CD8-positive, alpha-beta memory T cell (primary cell): Measurements from ENCODE around the gene LYPD6B. TPM values are rescaled to one million over a fixed set of nuclear protein-coding genes. Genes with fewer than 3 reads are reported as not detected.

Source experiments
- CTCF ChIA-PET: fragments of 350-600 bp; sonication (Branson Sonifier 250); formaldehyde crosslinking; loops from one replicate; lab custom pipeline; 2021; ENCODE audit warnings: antibody characterized with exemption; lab: Charles Lee
- POLR2A ChIA-PET: fragments of 350-600 bp; sonication (Branson Sonifier 250); formaldehyde crosslinking; loops from one replicate; lab custom pipeline; 2021; ENCODE audit warnings: antibody characterized with exemption; lab: Charles Lee
- DNase-seq, 5 donors: peaks; one replicate each; pipeline versions ENCODE4 v3.0.0 to v3.0.0-alpha.2; 2020 to 2022; ENCODE audit warnings: mixed read lengths in 1 of 5
- H3K27ac ChIP-seq: one replicate; pipeline ENCODE4 v1.7.0; 2013; ENCODE audit warnings: low read depth, mild to moderate bottlenecking, low read length, moderate library complexity
- H3K27me3 ChIP-seq: 2 replicates; pipeline ENCODE4 v1.7.0; 2013; ENCODE audit warnings: low read length, mild to moderate bottlenecking; ENCODE audit not compliant: insufficient read depth, poor library complexity, severe bottlenecking
- H3K36me3 ChIP-seq: 2 replicates; pipeline ENCODE4 v1.7.0; 2013; ENCODE audit warnings: mild to moderate bottlenecking, low read length, moderate library complexity; ENCODE audit not compliant: insufficient read depth
- H3K4me1 ChIP-seq: 2 replicates; pipeline ENCODE4 v1.7.0; 2013; ENCODE audit warnings: mild to moderate bottlenecking, low read length, moderate library complexity; ENCODE audit not compliant: insufficient read depth
- H3K4me3 ChIP-seq: 2 replicates; pipeline ENCODE4 v1.7.0; 2013; ENCODE audit warnings: mild to moderate bottlenecking, low read length
- H3K9me3 ChIP-seq: 2 replicates; pipeline ENCODE4 v1.7.0; 2013; ENCODE audit warnings: mild to moderate bottlenecking, low read length
- H3K27ac Mint-ChIP-seq, 8 donors: one replicate each; pipeline ENCODE4 v1.8.0; 2020 to 2021; ENCODE audit warnings: mixed read lengths in 8 of 8, mild to moderate bottlenecking in 6 of 8, inconsistent platforms in 3 of 8, moderate library complexity in 3 of 8
- H3K27me3 Mint-ChIP-seq, 2 donors: one replicate each; pipeline ENCODE4 v1.8.0; 2020 to 2021; ENCODE audit warnings: mixed read lengths in 2 of 2, mild to moderate bottlenecking in 1 of 2, moderate library complexity in 1 of 2
- H3K36me3 Mint-ChIP-seq, 3 donors: one replicate each; pipeline ENCODE4 v1.8.0; 2020 to 2021; ENCODE audit warnings: mixed read lengths in 3 of 3, inconsistent platforms in 1 of 3, mild to moderate bottlenecking in 1 of 3
- H3K4me1 Mint-ChIP-seq, 3 donors: one replicate each; pipeline ENCODE4 v1.8.0; 2020 to 2021; ENCODE audit warnings: mixed read lengths in 3 of 3, inconsistent platforms in 1 of 3, mild to moderate bottlenecking in 1 of 3
- H3K4me3 Mint-ChIP-seq, 7 donors: one replicate each; pipeline ENCODE4 v1.8.0; 2020 to 2021; ENCODE audit warnings: mixed read lengths in 7 of 7, mild to moderate bottlenecking in 6 of 7, moderate library complexity in 4 of 7, inconsistent platforms in 2 of 7
- H3K9me3 Mint-ChIP-seq, 5 donors: one replicate each; pipeline ENCODE4 v1.8.0; 2020 to 2022; ENCODE audit warnings: mixed read lengths in 5 of 5, mild to moderate bottlenecking in 3 of 5, moderate library complexity in 2 of 5, inconsistent platforms in 1 of 5
- polyA plus RNA-seq: library from polyadenylated mRNA; unstranded; fragments of 300-500 nt; fragmentation: Illumina TruSeq; gene quantifications from one replicate; pipeline ENCODE4 v1.2.3, GENCODE V29; 2021
- total RNA-seq, 2 experiments: library from RNA; stranded (reverse); gene quantifications; one replicate each; pipeline ENCODE4 v1.2.3, GENCODE V29; 2021

LYPD6B gene
- total and polyA plus RNA-seq, 3 experiments from 2014 or later: not detected

DNA sequence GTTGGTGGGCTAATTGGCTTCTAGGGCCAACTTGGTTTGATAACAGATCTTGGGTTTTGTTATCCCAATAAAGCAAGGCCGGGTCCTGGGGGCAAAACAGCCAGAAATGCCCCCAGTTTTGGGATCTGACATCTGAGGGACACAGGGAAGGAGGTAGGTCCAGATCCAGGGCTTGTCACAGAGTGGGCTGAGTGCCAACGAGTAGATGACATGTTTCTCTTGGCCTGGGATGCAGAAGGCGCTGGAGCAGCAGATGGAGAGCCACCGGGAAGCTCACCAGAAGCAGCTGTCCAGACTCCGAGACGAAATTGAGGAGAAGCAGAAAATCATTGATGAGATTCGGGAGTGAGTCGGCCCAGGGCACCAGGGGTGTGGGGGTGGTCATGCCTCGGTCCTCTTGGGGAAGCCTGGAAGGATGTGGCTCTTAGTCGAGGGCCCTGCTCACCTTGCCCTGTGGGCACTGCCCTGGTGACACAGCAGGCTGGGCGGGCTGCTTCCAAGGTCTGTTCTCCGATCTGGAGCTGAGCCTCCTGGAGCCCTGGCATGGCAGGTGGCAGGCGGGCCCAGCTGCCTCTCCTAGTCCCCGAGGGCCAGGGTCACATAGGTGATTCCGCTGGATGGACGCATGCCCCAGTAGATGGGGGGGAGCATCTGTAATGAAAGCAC is 40.2 kb upstream of the LYPD6B start:
- CTCF ChIA-PET: no interaction called here
- Mint-ChIP-seq H3K27me3 (peaks cover 0 to 4% of the 10 kb centered on the region in 2 donors), H3K36me3 (peaks cover 6 to 62% (median 15%) of the 10 kb centered on the region in 3 donors), H3K4me1 (no peaks in the 10 kb centered on the region), H3K4me3 (no peak overlapping the region), H3K27ac (no peak overlapping the region), H3K9me3 (no peaks in the 10 kb centered on the region)
- DNase-seq: no peak
- Histone ChIP-seq H3K36me3 (no peaks in the 10 kb centered on the region), H3K4me1 (no peaks in the 10 kb centered on the region), H3K9me3 (no peaks in the 10 kb centered on the region), H3K27ac (no peak overlapping the region), H3K27me3 (no peaks in the 10 kb centered on the region), H3K4me3 (no peak overlapping the region)
- POLR2A ChIA-PET: no interaction called here

DNA sequence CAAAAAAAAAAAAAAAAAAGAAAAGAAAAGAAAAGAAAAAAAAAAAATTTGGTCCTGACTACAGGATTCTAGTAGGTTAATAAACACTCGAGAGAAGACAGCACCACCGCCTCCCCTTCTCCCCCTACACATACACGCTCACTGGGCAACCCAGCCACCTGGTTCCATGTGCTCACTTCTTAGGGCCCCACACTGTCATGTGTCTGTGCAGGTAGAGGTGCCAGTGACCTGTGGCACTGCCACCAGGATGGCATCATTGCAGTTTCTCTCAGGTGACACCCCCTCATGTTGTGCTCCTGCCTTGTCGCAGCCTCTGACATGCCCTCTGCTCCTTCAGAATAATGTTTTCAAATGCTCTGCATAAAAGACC is 39.7 kb upstream of the LYPD6B start:
- Mint-ChIP-seq H3K9me3 (no peaks in the 10 kb centered on the region), H3K4me1 (no peaks in the 10 kb centered on the region), H3K4me3 (no peak overlapping the region), H3K27me3 (peaks cover 0 to 4% of the 10 kb centered on the region in 2 donors), H3K36me3 (peaks cover 6 to 60% (median 15%) of the 10 kb centered on the region in 3 donors), H3K27ac (peak overlapping the region in 2 of 8 donors; percentile 14 to 29)
- Histone ChIP-seq H3K36me3 (no peaks in the 10 kb centered on the region), H3K27me3 (no peaks in the 10 kb centered on the region), H3K4me3 (no peak overlapping the region), H3K27ac (no peak overlapping the region), H3K9me3 (no peaks in the 10 kb centered on the region), H3K4me1 (no peaks in the 10 kb centered on the region)
- ChIA-PET CTCF (no interaction called here), POLR2A (no interaction called here)
- no peak for DNase-seq

DNA sequence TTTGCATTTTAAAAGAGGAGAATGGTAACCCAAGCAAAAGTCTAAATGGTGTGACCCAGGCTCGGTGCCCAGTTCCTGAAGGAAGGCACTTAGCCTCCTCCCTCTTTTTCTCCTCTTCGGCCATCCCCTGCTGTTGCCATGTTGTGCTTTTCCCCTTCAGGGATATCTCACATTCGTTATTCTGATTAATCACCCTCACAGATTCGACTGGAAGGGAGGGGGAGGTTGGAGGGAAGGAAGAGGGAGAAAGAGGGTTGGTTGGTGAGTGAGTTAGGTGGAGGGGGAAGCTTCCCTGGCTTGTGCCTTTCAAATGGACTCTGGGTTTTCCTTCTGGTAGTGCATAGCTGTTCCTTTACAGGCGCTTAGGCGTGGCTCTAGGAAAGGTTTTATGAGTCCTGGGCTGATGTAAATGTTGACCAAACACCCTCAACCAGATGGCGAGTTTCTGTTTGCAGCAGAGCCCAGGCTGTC is 39.0 kb upstream of the LYPD6B start:
- no peaks in the 10 kb centered on the region for H3K9me3 Mint-ChIP-seq
- no peaks in the 10 kb centered on the region for H3K4me1 Mint-ChIP-seq
- H3K27ac ChIP-seq: no peak overlapping the region
- peaks cover 6 to 57% (median 15%) of the 10 kb centered on the region in 3 donors for H3K36me3 Mint-ChIP-seq
- no peaks in the 10 kb centered on the region for H3K4me1 ChIP-seq
- no peaks in the 10 kb centered on the region for H3K27me3 ChIP-seq
- no peaks in the 10 kb centered on the region for H3K36me3 ChIP-seq
- ChIA-PET CTCF (no interaction called here), POLR2A (interaction anchor here (0.6 kb wide), 1 partner anchor 586 kb away, joined by 3 read pairs; no protein-coding TSS in a partner anchor)
- DNase-seq: no peak
- no peaks in the 10 kb centered on the region for H3K9me3 ChIP-seq
- no peak overlapping the region for H3K4me3 Mint-ChIP-seq
- no peak overlapping the region for H3K27ac Mint-ChIP-seq
- peaks cover 0 to 4% of the 10 kb centered on the region in 2 donors for H3K27me3 Mint-ChIP-seq
- no peak overlapping the region for H3K4me3 ChIP-seq

DNA sequence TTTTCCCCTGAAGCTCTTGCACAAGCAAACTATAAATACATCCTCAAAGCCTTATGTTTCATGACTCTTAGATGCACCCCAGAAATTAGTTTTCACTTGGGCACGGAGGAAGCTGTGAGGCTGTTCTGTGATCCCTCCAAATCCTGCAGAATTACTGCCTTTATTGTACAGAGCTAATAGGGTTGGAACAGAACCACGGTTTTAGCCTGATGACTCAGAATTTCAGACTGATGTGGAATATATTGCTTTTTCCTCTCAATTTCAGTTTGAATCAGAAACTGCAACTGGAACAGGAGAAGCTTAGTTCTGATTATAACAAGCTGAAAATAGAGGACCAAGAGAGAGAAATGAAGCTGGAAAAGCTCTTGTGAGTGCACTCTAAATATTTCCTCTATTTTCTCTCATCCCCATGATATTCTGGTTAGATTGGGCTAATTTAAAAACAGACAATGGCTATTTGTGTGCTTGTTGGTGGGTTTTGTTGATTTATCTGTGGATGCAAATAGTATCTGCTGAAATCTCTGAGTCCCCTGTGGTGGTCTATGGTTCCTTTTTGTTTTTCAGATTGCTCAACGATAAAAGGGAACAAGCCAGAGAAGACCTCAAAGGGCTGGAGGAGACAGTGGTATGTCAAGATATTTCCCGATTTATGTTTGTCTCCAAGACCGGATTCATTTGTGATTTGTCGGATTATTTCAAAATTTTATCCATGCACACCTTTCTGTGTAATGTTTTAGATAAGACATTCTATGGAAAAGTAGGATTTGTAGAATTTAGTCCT is 38.2 kb upstream of the LYPD6B start:
- no peaks in the 10 kb centered on the region for H3K36me3 ChIP-seq
- CTCF ChIA-PET: interaction anchor here (0.7 to 0.8 kb wide), 2 partner anchors 17 kb away, joined by 3 read pairs; no protein-coding TSS in a partner anchor
- no peak overlapping the region for H3K4me3 Mint-ChIP-seq
- H3K27ac Mint-ChIP-seq: peak overlapping the region in 2 of 8 donors; percentile 25 to 78
- H3K27me3 ChIP-seq: no peaks in the 10 kb centered on the region
- no peak overlapping the region for H3K4me3 ChIP-seq
- H3K9me3 Mint-ChIP-seq: no peaks in the 10 kb centered on the region
- no peaks in the 10 kb centered on the region for H3K9me3 ChIP-seq
- DNase-seq: no peak
- POLR2A ChIA-PET: interaction anchor here (0.6 kb wide), 1 partner anchor 14 kb away, joined by 3 read pairs; no protein-coding TSS in a partner anchor
- peaks cover under 1 to 54% (median 11%) of the 10 kb centered on the region in 3 donors for H3K36me3 Mint-ChIP-seq
- no peaks in the 10 kb centered on the region for H3K4me1 ChIP-seq
- H3K27ac ChIP-seq: no peak overlapping the region
- peaks cover 0 to 4% of the 10 kb centered on the region in 2 donors for H3K27me3 Mint-ChIP-seq
- no peaks in the 10 kb centered on the region for H3K4me1 Mint-ChIP-seq

DNA sequence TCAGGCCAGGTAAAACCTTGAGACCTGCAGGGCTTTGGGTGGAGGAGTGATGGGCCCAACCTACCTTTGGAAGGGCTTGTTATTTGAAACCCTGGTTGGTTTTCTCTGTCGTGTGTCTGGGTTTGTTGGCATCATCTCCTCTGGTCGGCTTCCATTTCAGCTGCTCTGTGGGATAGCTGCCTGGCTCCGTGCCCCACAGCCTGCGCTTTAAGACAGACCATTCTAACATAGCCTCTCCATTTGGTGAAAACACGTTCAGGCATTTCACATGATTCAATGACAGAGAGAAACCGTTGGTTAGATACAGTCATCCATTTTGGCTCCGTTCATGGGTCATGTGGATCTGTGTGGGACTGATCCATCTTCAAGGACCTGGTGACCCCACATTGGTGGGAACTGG is 37.0 kb upstream of the LYPD6B start:
- Histone ChIP-seq H3K27me3 (no peaks in the 10 kb centered on the region), H3K9me3 (no peaks in the 10 kb centered on the region), H3K27ac (no peak overlapping the region), H3K4me3 (no peak overlapping the region), H3K36me3 (no peaks in the 10 kb centered on the region), H3K4me1 (no peaks in the 10 kb centered on the region)
- H3K27ac Mint-ChIP-seq: no peak overlapping the region
- DNase-seq: no peak
- H3K9me3 Mint-ChIP-seq: no peaks in the 10 kb centered on the region
- POLR2A ChIA-PET: no interaction called here
- no peaks in the 10 kb centered on the region for H3K4me1 Mint-ChIP-seq
- no peak overlapping the region for H3K4me3 Mint-ChIP-seq
- H3K36me3 Mint-ChIP-seq: peaks cover 0 to 48% (median 14%) of the 10 kb centered on the region in 3 donors
- CTCF ChIA-PET: interaction anchor here (0.8 to 1.2 kb wide), 2 partner anchors 15 to 16 kb away, joined by 3 to 6 read pairs; no protein-coding TSS in a partner anchor
- H3K27me3 Mint-ChIP-seq: peaks cover 0 to 4% of the 10 kb centered on the region in 2 donors

DNA sequence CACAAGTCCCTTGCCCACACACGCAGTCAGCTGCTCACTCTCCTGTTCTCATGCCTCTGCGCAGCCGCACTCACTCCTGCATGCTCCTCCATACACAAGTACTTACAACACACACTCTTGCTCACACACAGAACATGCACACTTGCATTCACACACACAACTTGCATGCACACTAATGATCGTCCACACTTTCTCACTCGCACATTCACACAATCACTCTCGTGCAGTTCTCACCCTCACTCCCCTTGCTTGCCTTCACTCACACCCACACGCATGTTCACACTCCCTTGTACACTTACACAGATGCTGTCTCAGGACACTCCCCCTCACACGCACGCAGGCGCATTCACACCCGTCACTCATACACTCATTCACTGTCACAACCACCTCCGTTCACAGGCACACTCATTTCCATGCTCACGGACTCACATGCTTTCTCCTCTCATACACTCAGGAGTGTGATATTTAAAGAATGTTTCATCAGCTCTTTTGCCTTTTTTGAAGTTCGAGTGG is 36.1 kb upstream of the LYPD6B start:
- Histone ChIP-seq H3K27me3 (no peaks in the 10 kb centered on the region), H3K9me3 (no peaks in the 10 kb centered on the region), H3K4me1 (no peaks in the 10 kb centered on the region), H3K4me3 (no peak overlapping the region), H3K36me3 (no peaks in the 10 kb centered on the region), H3K27ac (no peak overlapping the region)
- Mint-ChIP-seq H3K27me3 (peaks cover 0 to 4% of the 10 kb centered on the region in 2 donors), H3K9me3 (no peaks in the 10 kb centered on the region), H3K4me1 (no peaks in the 10 kb centered on the region), H3K4me3 (no peak overlapping the region), H3K27ac (no peak overlapping the region), H3K36me3 (peaks cover 0 to 44% (median 14%) of the 10 kb centered on the region in 3 donors)
- CTCF ChIA-PET: interaction anchor here (1.2 kb wide), 1 partner anchor 14 kb away, joined by 6 read pairs; no protein-coding TSS in a partner anchor
- DNase-seq: no peak
- POLR2A ChIA-PET: no interaction called here

DNA sequence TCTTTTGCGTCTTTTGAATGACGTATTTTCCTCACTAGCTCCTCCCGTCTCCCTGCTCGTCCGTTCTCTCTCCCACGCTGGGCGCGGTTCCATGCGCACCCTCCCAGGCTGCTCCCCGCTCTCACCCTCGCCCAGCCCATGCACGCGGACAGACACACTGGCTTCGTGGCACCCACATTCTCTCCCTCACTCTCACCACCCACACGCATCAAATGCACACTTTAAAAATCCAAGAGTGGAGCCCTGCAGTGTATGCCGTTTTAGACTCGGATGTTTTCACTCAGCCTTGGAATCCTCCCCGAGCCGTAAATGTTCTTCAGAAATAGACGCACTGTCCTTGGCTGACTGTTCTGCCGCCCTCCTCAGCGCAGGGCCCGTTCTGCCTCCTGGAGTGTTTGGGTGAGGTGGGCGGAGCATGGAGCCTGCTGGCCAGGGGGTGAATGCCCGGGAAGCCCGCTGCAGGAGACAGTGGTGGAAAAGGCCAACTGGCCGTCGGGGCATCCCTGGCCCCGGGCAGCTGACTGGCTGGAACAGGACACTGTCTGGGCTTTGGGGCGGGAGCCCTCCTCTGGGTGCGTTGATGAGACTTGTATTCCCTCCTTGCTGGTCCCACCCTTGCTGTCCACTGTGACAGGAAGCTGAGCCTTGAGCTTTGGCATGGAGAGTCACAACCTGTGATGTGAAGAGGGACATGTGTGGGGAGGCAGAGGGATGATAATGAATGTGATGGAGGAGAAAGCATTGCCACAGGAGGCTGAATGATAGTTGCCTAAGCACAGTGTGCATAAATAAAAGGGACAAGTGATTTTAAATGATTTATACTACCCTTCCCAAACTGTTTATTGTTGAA is 35.4 kb upstream of the LYPD6B start:
- DNase-seq: no peak
- Histone ChIP-seq H3K4me1 (no peaks in the 10 kb centered on the region), H3K27ac (no peak overlapping the region), H3K9me3 (no peaks in the 10 kb centered on the region), H3K4me3 (no peak overlapping the region), H3K36me3 (no peaks in the 10 kb centered on the region), H3K27me3 (no peaks in the 10 kb centered on the region)
- ChIA-PET CTCF (interaction anchor here (1.2 to 2.2 kb wide), 2 partner anchors 14 kb away, joined by 6 to 9 read pairs; no protein-coding TSS in a partner anchor), POLR2A (no interaction called here)
- no peak overlapping the region for H3K27ac Mint-ChIP-seq
- H3K4me1 Mint-ChIP-seq: no peaks in the 10 kb centered on the region
- H3K36me3 Mint-ChIP-seq: peaks cover 0 to 39% (median 14%) of the 10 kb centered on the region in 3 donors
- H3K4me3 Mint-ChIP-seq: no peak overlapping the region
- peaks cover 0 to 1% of the 10 kb centered on the region in 2 donors for H3K27me3 Mint-ChIP-seq
- H3K9me3 Mint-ChIP-seq: no peaks in the 10 kb centered on the region
